HFFc6 (cell line): Measurements from ENCODE around the gene OR2J2. TPM values are rescaled to one million over a fixed set of nuclear protein-coding genes. Genes with fewer than 3 reads are reported as not detected.
"Not testable (repeated sequence)": the region's sequence is repeated elsewhere in the genome, so short reads cannot be mapped to it uniquely, and the experiment has no call there.

ENCODE experiments used
- DNase-seq: peaks from one replicate; pipeline ENCODE4 v3.0.0-alpha.2; 2018
- H3K27ac Mint-ChIP-seq: 2 replicates; pipeline ENCODE4 v1.8.0; 2020; ENCODE audit warnings: mild to moderate bottlenecking, mixed read lengths
- H3K27me3 Mint-ChIP-seq: 2 replicates; pipeline ENCODE4 v1.8.0; 2021; ENCODE audit warnings: mild to moderate bottlenecking, moderate library complexity, mixed read lengths; ENCODE audit not compliant: insufficient read depth
- H3K36me3 Mint-ChIP-seq: 2 replicates; pipeline ENCODE4 v1.8.0; 2021; ENCODE audit warnings: low read depth, mixed read lengths
- H3K4me1 Mint-ChIP-seq: 2 replicates; pipeline ENCODE4 v1.8.0; 2020; ENCODE audit warnings: low read depth, mixed read lengths
- H3K4me3 Mint-ChIP-seq: 2 replicates; pipeline ENCODE4 v1.8.0; 2020; ENCODE audit warnings: mild to moderate bottlenecking, moderate library complexity, mixed read lengths
- H3K9me3 Mint-ChIP-seq: 2 replicates; pipeline ENCODE4 v1.8.0; 2020; ENCODE audit warnings: mild to moderate bottlenecking, mixed read lengths
- CTCF ChIP-seq: fragments of 200-600 bp; sonication (generic); IDR thresholded peaks from 2 replicates; pipeline ENCODE4 v1.5.0; 2021; ENCODE audit warnings: antibody characterized with exemption, mild to moderate bottlenecking
- total RNA-seq, 6 experiments: library from RNA; stranded (reverse); fragmentation: NEBNext Ultra II Directional; extraction: Animal tissue kit (Norgen Biotek cat#: 25700); gene quantifications; 2 replicates in 1 of 6; 3 replicates in 5 of 6; pipeline ENCODE4 v1.2.3, GENCODE V29; 2021

Gene OR2J2
- total RNA-seq, 6 experiments from 2014 or later: not detected

GRCh38 chr6:29216528-29216927, 45.8 kb downstream of the OR2J2 start:
- no peak overlapping the region for H3K27ac Mint-ChIP-seq
- no peaks in the 10 kb centered on the region for H3K36me3 Mint-ChIP-seq
- peaks cover 37% of the 10 kb centered on the region for H3K9me3 Mint-ChIP-seq
- H3K4me1 Mint-ChIP-seq: no peaks in the 10 kb centered on the region
- DNase-seq: no peak
- no peak for TF ChIP-seq CTCF
- H3K4me3 Mint-ChIP-seq: no peak overlapping the region
- no peaks in the 10 kb centered on the region for H3K27me3 Mint-ChIP-seq

- H3K9me3 Mint-ChIP-seq: peaks cover 42% of the 10 kb centered on the region
- H3K36me3 Mint-ChIP-seq, H3K27ac Mint-ChIP-seq, H3K27me3 Mint-ChIP-seq, DNase-seq, H3K4me3 Mint-ChIP-seq, H3K4me1 Mint-ChIP-seq: not testable (repeated sequence)
Observed at GRCh38 chr6:29217242-29217641, 46.5 kb downstream of the OR2J2 start.

GRCh38 chr6:29218056-29218455, 47.3 kb downstream of the OR2J2 start:
- H3K4me1 Mint-ChIP-seq, H3K36me3 Mint-ChIP-seq, H3K27me3 Mint-ChIP-seq: not testable (repeated sequence)

More at GRCh38 chr6:29218056-29218455, 47.3 kb downstream of the OR2J2 start:
- DNase-seq, H3K4me3 Mint-ChIP-seq, H3K27ac Mint-ChIP-seq: not testable (repeated sequence)
- peaks cover 49% of the 10 kb centered on the region for H3K9me3 Mint-ChIP-seq

Other genes starting within 250 kb of the OR2J2 start
- gene TRIM27, start 246.9 kb upstream of the OR2J2 start, total RNA-seq: 10 to 100 TPM; 35.9 to 40.6 (median 39.3) TPM
- gene ZNF311, start 165.6 kb upstream of the OR2J2 start, total RNA-seq: under 1 TPM; 0.17 to 0.34 (median 0.21) TPM
- not detected for gene OR2W1, start 125.7 kb upstream of the OR2J2 start, total RNA-seq
- not detected for gene OR2B3, start 83.6 kb upstream of the OR2J2 start, total RNA-seq
- not detected for gene OR2J1, start 71.4 kb upstream of the OR2J2 start, total RNA-seq
- not detected for gene OR2J3, start 62.8 kb upstream of the OR2J2 start, total RNA-seq
- gene OR14J1, start 130.8 kb downstream of the OR2J2 start, total RNA-seq: not detected
- not detected for gene OR5V1, start 198.0 kb downstream of the OR2J2 start, total RNA-seq
- gene OR12D3, start 204.4 kb downstream of the OR2J2 start, total RNA-seq: not detected
- gene OR12D2, start 224.7 kb downstream of the OR2J2 start, total RNA-seq: not detected
- not detected for gene OR12D1, start 244.0 kb downstream of the OR2J2 start, total RNA-seq